HUES6 (cell line): ENCODE data around the gene BSN.

ENCODE experiments used
- H3K27ac ChIP-seq: 2 replicates; pipeline ENCODE4 v1.7.0; 2013; ENCODE audit warnings: low read depth, mild to moderate bottlenecking, low read length, inconsistent platforms
- H3K27me3 ChIP-seq: 2 replicates; pipeline ENCODE4 v1.6.1; 2013; ENCODE audit warnings: low read length; ENCODE audit not compliant: control insufficient read depth, insufficient read depth
- H3K36me3 ChIP-seq: 2 replicates; pipeline ENCODE4 v1.6.1; 2013; ENCODE audit warnings: low read length; ENCODE audit not compliant: control insufficient read depth, insufficient read depth
- H3K4me1 ChIP-seq: 2 replicates; pipeline ENCODE4 v1.6.1; 2013; ENCODE audit warnings: low read length; ENCODE audit not compliant: control insufficient read depth, insufficient read depth
- H3K4me3 ChIP-seq: 2 replicates; pipeline ENCODE4 v1.5.1; 2013; ENCODE audit warnings: low read depth, low read length
- H3K9ac ChIP-seq: one replicate; pipeline ENCODE4 v1.6.1; 2013; ENCODE audit warnings: mild to moderate bottlenecking, low read length
- H3K9me3 ChIP-seq: 2 replicates; pipeline ENCODE4 v1.6.1; 2013; ENCODE audit warnings: low read depth, low read length; ENCODE audit not compliant: control insufficient read depth, insufficient read depth

The BSN gene

DNA sequence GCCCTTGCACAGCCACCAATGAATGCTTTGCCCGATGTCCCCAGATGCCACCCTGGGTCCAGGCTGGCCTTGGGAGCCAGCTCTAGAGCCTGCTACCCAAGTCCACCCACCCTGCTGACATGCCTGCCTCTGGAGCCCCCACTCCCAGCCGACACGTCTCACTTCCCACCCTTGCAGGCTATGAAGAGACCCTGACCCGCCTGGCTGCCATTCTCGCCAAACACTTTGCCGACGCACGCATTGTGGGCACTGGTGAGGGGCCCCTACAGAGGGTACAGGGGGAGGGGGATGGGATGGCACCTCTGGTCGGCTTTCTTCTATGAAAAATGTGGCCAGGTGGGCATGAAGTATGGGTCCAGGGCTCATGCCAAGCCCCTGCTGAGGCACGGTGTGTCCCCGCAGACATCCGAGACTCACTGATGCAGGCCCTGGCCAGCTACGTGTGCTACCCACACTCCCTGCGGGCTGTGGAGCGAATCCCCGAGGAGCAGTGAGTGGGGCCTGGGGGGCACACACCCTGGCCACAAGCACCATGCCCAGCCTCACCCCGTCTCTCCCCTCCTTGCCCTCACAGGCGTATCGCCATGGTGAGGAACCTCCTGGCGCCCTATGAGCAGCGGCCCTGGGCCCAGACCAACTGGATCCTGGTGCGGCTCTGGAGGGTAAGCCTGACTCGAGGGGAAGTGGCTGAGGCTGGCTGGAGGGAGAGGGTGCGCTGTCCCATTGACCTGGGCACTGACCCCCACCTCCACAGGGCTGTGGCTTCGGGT lies 159.2 kb downstream of the BSN start:
- Histone ChIP-seq H3K27ac (no peak overlapping the region), H3K36me3 (peaks cover 16% of the 10 kb centered on the region), H3K27me3 (no peaks in the 10 kb centered on the region), H3K4me1 (peaks cover 9% of the 10 kb centered on the region), H3K9ac (no peak overlapping the region), H3K9me3 (no peaks in the 10 kb centered on the region), H3K4me3 (no peak overlapping the region)

GRCh38 chr3:49714728-49715550 lies 160.7 kb downstream of the BSN start:
- peaks cover 16% of the 10 kb centered on the region for H3K36me3 ChIP-seq

DNA sequence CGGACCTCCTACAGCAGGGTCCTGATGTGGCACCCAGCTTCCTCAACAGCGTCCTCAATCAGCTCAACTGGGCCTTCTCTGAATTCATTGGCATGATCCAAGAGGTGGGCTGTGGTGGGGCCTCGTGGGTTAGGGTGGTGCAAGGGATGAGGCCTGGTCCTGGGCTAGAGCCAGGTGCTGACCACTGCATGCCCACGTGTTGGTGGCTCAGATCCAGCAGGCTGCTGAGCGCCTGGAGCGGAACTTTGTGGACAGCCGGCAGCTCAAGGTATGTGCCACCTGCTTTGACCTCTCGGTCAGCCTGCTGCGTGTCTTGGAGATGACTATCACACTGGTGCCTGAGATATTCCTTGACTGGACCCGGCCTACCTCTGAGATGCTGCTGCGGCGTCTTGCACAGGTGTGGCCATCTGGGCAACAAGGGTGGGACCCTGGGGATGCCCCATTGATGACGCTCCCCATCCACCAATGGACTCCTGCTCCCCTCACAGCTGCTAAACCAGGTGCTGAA lies 161.4 kb downstream of the BSN start:
- H3K36me3 ChIP-seq: peaks cover 18% of the 10 kb centered on the region
- H3K9me3 ChIP-seq: no peaks in the 10 kb centered on the region
- H3K9ac ChIP-seq: no peak overlapping the region
- H3K27ac ChIP-seq: no peak overlapping the region
- no peaks in the 10 kb centered on the region for H3K27me3 ChIP-seq
- no peak overlapping the region for H3K4me3 ChIP-seq
- H3K4me1 ChIP-seq: peaks cover 12% of the 10 kb centered on the region

More at GRCh38 chr3:49714728-49715550, 160.7 kb downstream of the BSN start:
- Histone ChIP-seq H3K9me3 (no peaks in the 10 kb centered on the region), H3K4me3 (no peak overlapping the region), H3K4me1 (peaks cover 12% of the 10 kb centered on the region), H3K27ac (no peak overlapping the region), H3K27me3 (no peaks in the 10 kb centered on the region), H3K9ac (no peak overlapping the region)

DNA sequence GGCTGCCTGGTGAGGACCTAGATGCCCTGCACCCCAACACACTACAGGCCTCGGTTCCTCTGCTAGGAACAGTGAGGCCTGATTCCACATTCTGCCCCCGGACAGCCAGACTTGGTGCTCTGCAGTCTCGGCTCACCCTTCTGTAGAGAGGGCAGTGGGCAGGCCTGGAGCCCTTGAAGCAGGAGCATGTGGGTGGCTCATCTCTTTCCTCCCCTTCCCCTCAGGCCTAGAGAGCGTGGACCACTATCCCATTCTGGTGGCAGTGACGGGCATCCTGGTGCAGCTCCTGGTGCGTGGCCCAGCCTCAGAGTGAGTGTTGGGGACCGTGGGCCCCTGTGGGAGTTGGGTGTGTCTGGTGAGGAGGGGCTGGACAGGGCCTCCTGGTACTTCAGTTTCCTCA lies 161.9 kb downstream of the BSN start:
- Histone ChIP-seq H3K27ac (no peak overlapping the region), H3K9ac (no peak overlapping the region), H3K36me3 (peaks cover 23% of the 10 kb centered on the region), H3K4me3 (no peak overlapping the region), H3K4me1 (peaks cover 12% of the 10 kb centered on the region), H3K27me3 (no peaks in the 10 kb centered on the region), H3K9me3 (no peaks in the 10 kb centered on the region)

- H3K9ac ChIP-seq: no peak overlapping the region
- no peaks in the 10 kb centered on the region for H3K9me3 ChIP-seq
- no peak overlapping the region for H3K4me3 ChIP-seq
- H3K27ac ChIP-seq: no peak overlapping the region
- H3K36me3 ChIP-seq: peaks cover 29% of the 10 kb centered on the region
- peaks cover 12% of the 10 kb centered on the region for H3K4me1 ChIP-seq
- no peaks in the 10 kb centered on the region for H3K27me3 ChIP-seq
Measured at GRCh38 chr3:49716691-49717210, 162.5 kb downstream of the BSN start.

DNA sequence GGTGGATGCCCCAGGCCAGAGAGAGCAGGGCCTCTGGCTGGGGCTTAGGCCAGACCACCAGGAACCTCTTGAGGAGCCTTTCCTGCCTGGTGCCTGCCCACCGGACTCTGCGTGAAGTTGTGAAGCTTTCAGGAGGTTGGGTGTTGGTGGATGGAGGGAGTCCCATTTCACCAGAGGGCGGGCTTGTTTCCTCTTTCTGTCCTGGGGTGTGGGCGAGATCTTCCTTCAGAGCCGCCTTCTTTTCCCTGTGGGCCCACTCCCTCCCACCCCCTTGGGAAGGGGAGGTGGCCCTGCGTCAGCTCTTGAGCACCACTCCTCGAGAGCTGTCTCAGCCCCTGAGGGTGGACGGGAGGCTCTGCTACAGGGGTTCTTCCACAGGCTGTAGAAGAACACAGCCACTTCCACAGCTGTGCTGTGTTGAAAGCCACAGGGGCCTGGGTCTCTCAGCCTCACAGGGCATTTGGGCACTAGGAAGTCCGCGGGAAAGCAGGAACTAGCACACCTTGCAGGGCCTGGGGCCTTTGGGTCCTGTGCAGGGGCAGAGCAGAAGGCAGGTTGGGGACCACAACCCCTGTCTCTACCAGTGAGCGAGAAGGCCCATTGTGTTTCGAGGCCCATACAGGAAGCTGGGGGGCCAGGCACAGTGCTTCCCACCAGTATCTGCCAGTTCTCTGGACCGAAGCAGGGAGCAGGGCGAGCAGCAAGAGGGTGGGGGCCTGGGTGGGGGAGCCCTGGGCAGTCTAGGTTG lies 163.1 kb downstream of the BSN start:
- Histone ChIP-seq H3K27ac (no peak overlapping the region), H3K4me1 (peaks cover 12% of the 10 kb centered on the region), H3K4me3 (no peak overlapping the region), H3K27me3 (no peaks in the 10 kb centered on the region), H3K36me3 (peaks cover 34% of the 10 kb centered on the region), H3K9me3 (no peaks in the 10 kb centered on the region), H3K9ac (no peak overlapping the region)

- no peak overlapping the region for H3K27ac ChIP-seq
- peak overlapping the region; percentile 62 for H3K9ac ChIP-seq
- H3K36me3 ChIP-seq: peaks cover 36% of the 10 kb centered on the region
- peak overlapping the region; percentile 77 for H3K4me3 ChIP-seq
- H3K9me3 ChIP-seq: no peaks in the 10 kb centered on the region
- peaks cover 15% of the 10 kb centered on the region for H3K4me1 ChIP-seq
- no peaks in the 10 kb centered on the region for H3K27me3 ChIP-seq
Measured at GRCh38 chr3:49717959-49718857, 163.9 kb downstream of the BSN start.

DNA sequence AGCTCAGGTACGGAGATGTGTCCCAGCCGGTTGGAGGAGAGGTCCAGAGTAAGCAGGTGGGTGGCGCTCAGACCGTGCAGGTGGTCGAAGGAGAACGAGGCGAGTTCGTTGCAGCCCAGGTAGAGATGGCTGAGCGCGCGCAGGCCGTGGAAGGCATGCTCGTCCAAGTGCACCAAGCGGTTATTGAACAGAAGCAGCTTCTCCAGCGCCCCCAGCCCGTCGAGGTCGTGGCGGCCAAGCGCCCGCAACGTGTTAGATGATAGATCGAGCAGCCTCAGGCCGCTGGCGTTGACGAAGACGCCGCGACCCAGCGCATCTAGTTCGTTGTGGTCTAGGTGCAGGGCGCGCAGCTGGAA lies 164.6 kb downstream of the BSN start:
- H3K27me3 ChIP-seq: no peaks in the 10 kb centered on the region
- no peaks in the 10 kb centered on the region for H3K9me3 ChIP-seq
- H3K36me3 ChIP-seq: peaks cover 36% of the 10 kb centered on the region
- peak overlapping the region; percentile 62 for H3K9ac ChIP-seq
- peaks cover 15% of the 10 kb centered on the region for H3K4me1 ChIP-seq
- peak overlapping the region; percentile 77 for H3K4me3 ChIP-seq
- H3K27ac ChIP-seq: no peak overlapping the region

DNA sequence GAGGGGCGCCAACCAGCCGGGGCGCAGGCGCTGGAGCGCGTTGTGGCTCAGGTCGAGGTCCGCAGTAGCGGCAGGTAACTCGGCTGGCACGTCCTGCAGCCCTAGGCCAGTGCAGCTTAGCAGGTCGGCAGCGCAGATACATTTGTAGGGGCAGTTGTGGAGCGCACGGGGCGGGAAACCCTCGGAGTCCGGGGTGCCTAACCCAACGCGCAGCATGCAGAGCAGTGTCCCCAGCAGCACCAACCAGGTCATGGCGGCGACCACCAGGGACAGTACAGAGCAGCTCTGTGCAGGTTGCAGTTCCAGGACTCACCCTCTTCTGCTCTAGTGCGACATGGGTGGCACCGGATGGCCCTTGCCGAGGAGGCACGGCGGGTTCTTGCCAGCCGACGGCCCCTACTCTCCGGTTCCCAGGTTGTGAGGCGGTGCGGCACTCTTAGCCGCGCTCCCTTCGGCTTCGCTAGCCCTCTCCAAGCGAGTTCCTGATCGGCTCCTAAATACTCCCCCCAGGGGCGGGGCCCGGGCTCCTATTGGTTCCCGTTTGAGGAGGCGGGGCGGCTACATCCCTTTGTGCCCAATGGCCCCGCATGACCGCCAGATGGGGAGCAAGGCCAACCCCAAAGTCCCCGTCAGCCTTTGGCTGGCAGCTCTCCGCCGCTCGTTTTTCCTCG lies 165.1 kb downstream of the BSN start, which contains the start of gene AMIGO3:
AMIGO3 (minus strand) TSS at position 471 of the 671 bp plus-strand sequence; CDS start at position 252, 219 bp downstream.
- Histone ChIP-seq H3K9me3 (no peaks in the 10 kb centered on the region), H3K9ac (peak within 1 kb of the TSS; percentile 62), H3K36me3 (peaks cover 36% of the 10 kb centered on the region), H3K27me3 (no peaks in the 10 kb centered on the region), H3K4me1 (peaks cover 15% of the 10 kb centered on the region), H3K4me3 (peak within 1 kb of the TSS; percentile 77), H3K27ac (no peak within 1 kb of the TSS)
